Measurements from ENCODE around the gene OR2G6.
"Not testable (repeated sequence)": the region's sequence is repeated elsewhere in the genome, so short reads cannot be mapped to it uniquely, and the experiment has no call there.

The OR2G6 gene

DNA sequence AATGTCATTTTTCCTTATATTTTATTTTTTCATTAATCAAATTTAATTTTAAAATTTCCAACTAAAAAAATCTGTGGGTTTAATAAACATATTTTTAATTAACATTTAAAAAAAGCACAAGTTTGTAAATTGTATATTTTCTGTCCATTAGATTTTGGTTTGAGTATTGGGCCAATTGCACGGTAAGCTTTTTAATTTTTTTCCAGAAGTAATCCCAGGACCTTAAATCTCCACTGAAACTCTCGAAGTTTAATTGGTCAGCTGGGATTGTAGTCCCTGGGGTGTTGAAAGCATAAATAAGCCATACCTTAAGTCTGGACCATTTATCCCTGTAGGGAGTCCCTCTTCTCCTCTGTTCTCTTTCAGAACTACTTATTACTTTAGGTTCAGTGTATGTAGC, at the start of gene OR2G6:
OR2G6 (plus strand) TSS at position 301 of the 400 bp plus-strand sequence. CDS start 13,574 bp downstream, outside the sequence.
- H3K4me1 Mint-ChIP-seq; H3K9me3 Mint-ChIP-seq; ATAC-seq; H3K4me3 Mint-ChIP-seq; H3K36me3 Mint-ChIP-seq (ENCODE audit: low read depth); DNase-seq; H3K27me3 Mint-ChIP-seq; H3K27ac Mint-ChIP-seq: not testable (repeated sequence)

- ATAC-seq; H3K4me3 Mint-ChIP-seq; H3K4me1 Mint-ChIP-seq; H3K9me3 Mint-ChIP-seq; H3K27me3 Mint-ChIP-seq; H3K27ac Mint-ChIP-seq; DNase-seq; H3K36me3 Mint-ChIP-seq (ENCODE audit: low read depth): not testable (repeated sequence)
Measured at GRCh38 chr1:248459117-248459516, 48.8 kb upstream of the OR2G6 start.

GRCh38 chr1:248471154-248471553, 36.7 kb upstream of the OR2G6 start:
- Mint-ChIP-seq H3K36me3 (ENCODE audit: low read depth) (peaks cover 6% of the 10 kb centered on the region), H3K9me3 (peaks cover 16% of the 10 kb centered on the region), H3K27me3 (no peaks in the 10 kb centered on the region), H3K4me1 (no peaks in the 10 kb centered on the region), H3K4me3 (no peak overlapping the region), H3K27ac (no peak overlapping the region)
- DNase-seq: no peak
- no peak for ATAC-seq

- H3K36me3 Mint-ChIP-seq (ENCODE audit: low read depth); H3K4me1 Mint-ChIP-seq; H3K27me3 Mint-ChIP-seq; H3K27ac Mint-ChIP-seq; ATAC-seq; DNase-seq; H3K4me3 Mint-ChIP-seq: not testable (repeated sequence)
- H3K9me3 Mint-ChIP-seq: peaks cover 12% of the 10 kb centered on the region
Measured at GRCh38 chr1:248472111-248472510, 35.8 kb upstream of the OR2G6 start.

GRCh38 chr1:248473051-248473450, 34.8 kb upstream of the OR2G6 start, which contains the start of gene OR2T3:
Gene OR2T3, plus strand, starts transcription at chr1:248473351. Its CDS starts 0 bp downstream, at chr1:248473351.
- not testable (repeated sequence) for H3K4me1 Mint-ChIP-seq, H3K27me3 Mint-ChIP-seq

DNA sequence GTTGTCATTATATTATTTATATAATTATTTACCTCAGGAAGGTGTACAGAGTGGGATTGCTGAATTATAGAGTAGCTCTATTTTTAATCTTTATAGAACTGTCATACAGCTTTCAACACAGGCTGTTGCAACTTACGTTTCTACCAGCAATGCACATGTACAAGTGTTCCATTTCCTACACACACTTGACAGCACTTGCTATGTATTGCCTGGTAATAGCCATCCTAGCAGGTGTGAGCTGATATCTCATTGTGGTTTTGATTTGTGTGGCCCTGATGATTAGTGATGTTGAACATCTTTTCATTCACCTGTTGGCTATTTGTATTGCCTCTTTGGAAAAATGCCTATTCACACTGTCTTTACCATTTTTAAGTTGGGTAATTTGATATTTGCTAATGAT, 32.2 kb upstream of the OR2G6 start:
- not testable (repeated sequence) for H3K4me1 Mint-ChIP-seq; H3K27ac Mint-ChIP-seq; H3K4me3 Mint-ChIP-seq; DNase-seq; ATAC-seq; H3K27me3 Mint-ChIP-seq; H3K36me3 Mint-ChIP-seq (ENCODE audit: low read depth); H3K9me3 Mint-ChIP-seq

More at GRCh38 chr1:248473051-248473450, 34.8 kb upstream of the OR2G6 start, which contains the start of gene OR2T3:
- not testable (repeated sequence) for H3K27ac Mint-ChIP-seq; H3K4me3 Mint-ChIP-seq; H3K9me3 Mint-ChIP-seq; ATAC-seq; DNase-seq; H3K36me3 Mint-ChIP-seq (ENCODE audit: low read depth)

DNA sequence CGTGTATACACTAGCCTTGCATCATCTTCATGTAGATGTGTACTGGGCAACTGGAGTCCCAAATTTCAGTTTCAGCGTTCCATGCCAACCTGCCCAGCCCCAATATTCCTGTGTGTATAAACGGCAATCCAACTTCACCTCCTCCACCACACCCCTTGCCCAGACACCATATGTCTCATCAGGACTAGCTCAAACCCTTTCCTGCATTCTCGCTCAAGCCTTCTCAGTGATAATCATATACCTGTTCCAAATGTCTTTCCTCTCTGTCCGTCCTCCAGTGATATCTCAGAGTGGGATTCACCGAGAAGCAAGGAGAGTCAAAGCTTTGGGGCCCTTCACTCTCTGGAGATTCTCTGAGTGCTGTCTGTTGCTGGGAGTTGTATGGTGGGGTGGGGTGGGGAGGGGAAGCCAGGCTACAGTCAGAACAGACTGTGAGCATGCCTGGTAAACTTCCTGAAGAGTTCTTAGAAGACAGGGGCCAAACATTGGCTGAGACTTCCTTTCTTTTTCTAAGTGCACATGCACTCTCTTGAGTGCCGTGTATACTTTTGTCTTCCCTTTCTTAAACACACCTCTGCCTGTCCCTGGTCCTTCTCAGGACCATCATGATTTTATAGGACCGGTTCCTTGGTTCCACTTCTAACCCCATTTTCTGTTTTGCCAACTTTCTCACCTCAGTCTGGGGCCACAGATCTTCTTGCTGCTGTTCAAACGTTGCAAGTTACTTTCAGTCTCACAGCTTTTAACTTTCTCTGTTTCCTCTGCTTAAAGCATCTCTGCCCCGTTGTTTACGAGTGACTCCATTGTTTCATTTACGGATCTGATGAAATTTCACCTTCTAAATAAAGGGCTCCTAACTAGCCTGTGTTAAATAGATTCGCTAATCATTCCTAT, 25.9 kb upstream of the OR2G6 start:
- H3K9me3 Mint-ChIP-seq; H3K27me3 Mint-ChIP-seq; DNase-seq; H3K36me3 Mint-ChIP-seq (ENCODE audit: low read depth): not testable (repeated sequence)
- Mint-ChIP-seq H3K4me3 (peak overlapping the region; percentile 82), H3K4me1 (peaks cover 13% of the 10 kb centered on the region), H3K27ac (peak overlapping the region; percentile 95)
- ATAC-seq: peak; percentile 80

DNA sequence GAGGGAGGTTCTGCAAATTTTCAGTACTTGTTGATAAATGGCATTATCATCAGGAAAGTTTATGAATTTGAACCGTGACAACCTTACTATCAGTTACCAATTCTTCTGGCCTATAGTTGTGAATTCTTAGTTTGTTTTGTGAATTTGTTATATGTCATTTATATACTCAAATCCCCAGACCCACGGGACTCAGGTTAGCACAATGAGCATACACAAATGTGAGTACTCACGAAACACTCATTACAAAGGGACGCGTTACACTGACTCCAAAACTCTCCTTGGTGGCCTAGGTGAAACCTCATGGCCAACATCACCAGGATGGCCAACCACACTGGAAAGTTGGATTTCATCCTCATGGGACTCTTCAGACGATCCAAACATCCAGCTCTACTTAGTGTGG, 19.6 kb upstream of the OR2G6 start, which contains the start of gene OR2T5:
OR2T5 (plus strand) TSS at position 301 of the 400 bp plus-strand sequence; CDS start at position 301, 0 bp downstream.
- not testable (repeated sequence) for H3K36me3 Mint-ChIP-seq (ENCODE audit: low read depth); DNase-seq; H3K27ac Mint-ChIP-seq; ATAC-seq; H3K9me3 Mint-ChIP-seq; H3K27me3 Mint-ChIP-seq; H3K4me3 Mint-ChIP-seq; H3K4me1 Mint-ChIP-seq

- not testable (repeated sequence) for H3K36me3 Mint-ChIP-seq (ENCODE audit: low read depth); H3K9me3 Mint-ChIP-seq; H3K4me3 Mint-ChIP-seq; H3K4me1 Mint-ChIP-seq; H3K27me3 Mint-ChIP-seq; ATAC-seq; DNase-seq; H3K27ac Mint-ChIP-seq
Measured at GRCh38 chr1:248496661-248497060, 11.2 kb upstream of the OR2G6 start.

DNA sequence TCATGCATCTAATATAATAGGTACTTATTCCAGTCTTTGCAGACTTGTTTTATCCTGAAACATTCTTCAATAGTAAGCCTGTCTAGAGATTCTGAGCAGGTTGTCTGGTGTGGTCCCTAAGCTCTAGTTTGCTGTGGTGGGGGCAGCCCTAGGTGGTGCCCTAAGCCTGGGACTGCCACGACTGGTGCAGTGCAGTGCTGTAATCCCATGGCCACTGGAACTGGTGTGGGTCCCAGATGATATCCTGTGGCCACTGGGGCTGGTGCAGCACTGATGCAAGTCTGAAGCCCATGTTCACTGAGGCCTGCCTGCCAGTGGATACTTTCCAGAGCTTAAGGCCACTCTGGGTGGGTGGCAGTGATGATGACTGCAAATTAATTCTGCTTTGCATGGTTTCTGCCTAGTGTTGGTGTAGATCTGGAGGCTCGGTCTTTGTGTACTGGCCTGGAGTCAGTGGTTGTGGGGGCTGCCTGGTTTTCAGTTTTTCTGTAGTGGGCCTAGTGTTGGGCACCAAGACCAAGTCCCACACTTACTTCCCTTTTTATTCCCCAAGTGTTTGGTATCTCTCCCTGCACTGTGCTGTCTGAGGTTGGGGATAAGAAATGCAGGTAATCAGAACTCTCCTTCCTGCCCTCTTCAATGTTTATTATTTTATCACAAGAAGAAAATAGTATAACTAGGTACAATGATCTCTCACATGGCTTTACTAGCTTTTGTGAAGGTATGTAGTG, 7.4 kb upstream of the OR2G6 start:
- not testable (repeated sequence) for H3K4me3 Mint-ChIP-seq; H3K36me3 Mint-ChIP-seq (ENCODE audit: low read depth); H3K27me3 Mint-ChIP-seq; H3K9me3 Mint-ChIP-seq; DNase-seq; H3K4me1 Mint-ChIP-seq; ATAC-seq; H3K27ac Mint-ChIP-seq

DNA sequence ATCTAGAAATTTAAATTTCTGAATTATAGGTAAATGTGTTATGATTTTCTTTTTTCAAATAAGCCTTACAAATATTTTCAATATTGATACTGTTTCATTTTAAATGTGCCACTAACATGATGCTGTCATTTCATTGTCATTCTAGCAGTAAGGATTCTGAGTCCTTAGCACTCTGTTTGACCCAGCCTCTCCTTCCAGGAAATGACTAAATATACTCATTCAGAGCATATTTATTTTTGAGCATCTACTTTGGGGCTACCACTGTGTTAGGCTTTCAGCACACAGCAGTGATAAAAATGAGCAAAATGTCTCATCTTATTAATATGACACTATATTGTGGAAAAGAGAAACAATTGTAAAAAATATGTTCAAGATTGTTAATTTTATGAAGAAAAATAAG, 2.3 kb downstream of the OR2G6 start:
- H3K9me3 Mint-ChIP-seq; H3K4me3 Mint-ChIP-seq; H3K27me3 Mint-ChIP-seq; H3K27ac Mint-ChIP-seq; ATAC-seq; H3K4me1 Mint-ChIP-seq; DNase-seq; H3K36me3 Mint-ChIP-seq (ENCODE audit: low read depth): not testable (repeated sequence)

GRCh38 chr1:248521856-248522255, 14.0 kb downstream of the OR2G6 start:
- Mint-ChIP-seq H3K27ac (no peak overlapping the region), H3K36me3 (ENCODE audit: low read depth) (no peaks in the 10 kb centered on the region), H3K27me3 (no peaks in the 10 kb centered on the region), H3K4me3 (no peak overlapping the region), H3K9me3 (peaks cover 4% of the 10 kb centered on the region), H3K4me1 (no peaks in the 10 kb centered on the region)
- ATAC-seq (no peak), DNase-seq (no peak)

DNA sequence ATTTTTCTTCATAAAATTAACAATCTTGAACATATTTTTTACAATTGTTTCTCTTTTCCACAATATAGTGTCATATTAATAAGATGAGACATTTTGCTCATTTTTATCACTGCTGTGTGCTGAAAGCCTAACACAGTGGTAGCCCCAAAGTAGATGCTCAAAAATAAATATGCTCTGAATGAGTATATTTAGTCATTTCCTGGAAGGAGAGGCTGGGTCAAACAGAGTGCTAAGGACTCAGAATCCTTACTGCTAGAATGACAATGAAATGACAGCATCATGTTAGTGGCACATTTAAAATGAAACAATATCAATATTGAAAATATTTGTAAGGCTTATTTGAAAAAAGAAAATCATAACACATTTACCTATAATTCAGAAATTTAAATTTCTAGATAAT, 29.6 kb downstream of the OR2G6 start:
- not testable (repeated sequence) for H3K27me3 Mint-ChIP-seq; DNase-seq; H3K4me3 Mint-ChIP-seq; H3K36me3 Mint-ChIP-seq (ENCODE audit: low read depth); ATAC-seq; H3K9me3 Mint-ChIP-seq; H3K4me1 Mint-ChIP-seq; H3K27ac Mint-ChIP-seq

DNA sequence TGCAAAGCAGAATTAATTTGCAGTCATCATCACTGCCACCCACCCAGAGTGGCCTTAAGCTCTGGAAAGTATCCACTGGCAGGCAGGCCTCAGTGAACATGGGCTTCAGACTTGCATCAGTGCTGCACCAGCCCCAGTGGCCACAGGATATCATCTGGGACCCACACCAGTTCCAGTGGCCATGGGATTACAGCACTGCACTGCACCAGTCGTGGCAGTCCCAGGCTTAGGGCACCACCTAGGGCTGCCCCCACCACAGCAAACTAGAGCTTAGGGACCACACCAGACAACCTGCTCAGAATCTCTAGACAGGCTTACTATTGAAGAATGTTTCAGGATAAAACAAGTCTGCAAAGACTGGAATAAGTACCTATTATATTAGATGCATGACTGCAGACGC, 39.5 kb downstream of the OR2G6 start:
- H3K4me3 Mint-ChIP-seq; DNase-seq; H3K27ac Mint-ChIP-seq; H3K36me3 Mint-ChIP-seq (ENCODE audit: low read depth); ATAC-seq; H3K27me3 Mint-ChIP-seq; H3K4me1 Mint-ChIP-seq; H3K9me3 Mint-ChIP-seq: not testable (repeated sequence)

GRCh38 chr1:248551027-248551426, 43.2 kb downstream of the OR2G6 start:
- not testable (repeated sequence) for H3K27ac Mint-ChIP-seq; H3K4me1 Mint-ChIP-seq; H3K4me3 Mint-ChIP-seq; DNase-seq; H3K9me3 Mint-ChIP-seq; H3K36me3 Mint-ChIP-seq (ENCODE audit: low read depth); ATAC-seq; H3K27me3 Mint-ChIP-seq
